Body of pancreas (tissue), 4 donors: ENCODE results near the gene HEATR5A. TPM values are rescaled to one million over a fixed set of nuclear protein-coding genes. Genes with fewer than 3 reads are reported as not detected.

ENCODE experiments used
- ATAC-seq: fragments of 150-250 bp; one replicate; pipeline ENCODE4 v1.9.1; 2016
- DNase-seq, 4 donors: peaks; one replicate each; pipeline ENCODE4 v3.0.0-alpha.2; 2019
- H3K27ac ChIP-seq, 4 donors: fragments of 200-600 bp; sonication (generic); 1 replicate in 3 of 4; 2 replicates in 1 of 4; pipeline versions ENCODE4 v1.5.1 to v1.6.1; 2016 to 2019; ENCODE audit warnings: mild to moderate bottlenecking in 1 of 4, mixed read lengths in 1 of 4, moderate library complexity in 1 of 4
- H3K27me3 ChIP-seq, 2 donors: fragments of 200-600 bp; sonication (generic); one replicate each; pipeline ENCODE4 v1.6.0; 2016; ENCODE audit warnings: mild to moderate bottlenecking in 1 of 2
- H3K36me3 ChIP-seq, 2 donors: fragments of 200-600 bp; sonication (generic); replicated peaks in 1 of 2; 2 replicates each; pipeline ENCODE4 v1.5.1; 2016; ENCODE audit warnings: low read depth in 2 of 2; ENCODE audit not compliant: insufficient read depth in 1 of 2
- H3K4me1 ChIP-seq: fragments of 200-600 bp; sonication (generic); one replicate; pipeline ENCODE4 v1.6.0; 2016
- H3K4me3 ChIP-seq, 2 donors: fragments of 200-600 bp; sonication (generic); 1 replicate in 1 of 2; 2 replicates in 1 of 2; pipeline ENCODE4 v1.5.1; 2016 to 2019
- H3K9me3 ChIP-seq, 3 donors: fragments of 200-600 bp; sonication (generic); 1 replicate in 2 of 3; 2 replicates in 1 of 3; pipeline ENCODE4 v1.5.1; 2016
- POLR2A ChIP-seq, 3 donors: fragments of 450-650 bp; IDR thresholded peaks; one replicate each; pipeline ENCODE4 v1.6.1; 2016; ENCODE audit warnings: antibody characterized with exemption in 3 of 3, mild to moderate bottlenecking in 2 of 3
- WGBS, 2 donors: methylation state at CpG; one replicate each; pipeline ENCODE4 v1.1.5; 2017; 5-methylcytosine and 5-hydroxymethylcytosine counted together
- intact Hi-C: fragments of 100-400 bp; cut with DNase I; formaldehyde crosslinking; loops from one replicate; pipeline ENCODE4 v1.15.1; 2023
- total RNA-seq, 2 donors: library from RNA; depleted of rRNA; stranded (reverse); fragments of >200 nt; gene quantifications; one replicate each; pipeline ENCODE4 v1.1.0, GENCODE V29; 2016
- TF ChIP-seq, protein P1 (sequence below), 7 experiments: fragments of 450-650 bp in 4 of 7; fragments of 200-600 bp in 3 of 7; sonication (generic) in 3 of 7; IDR thresholded peaks; one replicate each; pipeline ENCODE4 v1.5.1; 2016 to 2019; ENCODE audit warnings: antibody characterized with exemption in 7 of 7

The HEATR5A gene
- total RNA-seq, 2 donors from 2014 or later, result 14.5 to 24.1 TPM

DNA sequence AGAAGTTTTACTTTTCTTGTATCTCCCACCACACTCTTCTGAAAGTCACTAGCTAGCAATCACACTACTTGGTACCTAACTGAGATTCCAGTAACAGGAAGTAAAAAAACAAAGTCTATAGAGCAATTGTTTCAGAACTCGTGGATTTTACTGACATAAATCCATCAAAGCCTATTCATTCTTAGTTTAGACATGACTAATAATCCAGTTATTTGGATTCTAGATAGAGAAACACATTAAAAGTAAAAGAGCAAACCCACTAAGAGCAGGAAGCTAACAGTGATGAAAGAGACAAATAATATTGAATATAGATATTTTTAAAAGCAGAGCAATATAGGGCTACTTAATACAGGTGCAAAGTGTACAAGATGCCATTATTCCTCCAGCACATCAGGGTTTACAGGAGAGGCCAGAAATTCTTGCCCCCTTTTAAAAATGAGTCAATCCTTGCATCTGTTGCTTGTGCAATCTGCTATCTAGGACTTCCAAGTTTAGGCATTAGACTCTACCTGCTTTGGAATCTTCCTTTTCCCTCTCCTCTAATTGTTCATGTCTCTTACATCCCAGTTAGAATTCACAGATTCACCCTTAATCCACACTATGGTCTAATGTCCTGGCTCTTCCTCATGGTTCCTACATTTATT lies 6.0 kb downstream of the HEATR5A start:
- no peak for TF ChIP-seq POLR2A (IDR thresholded peaks at IDR 0.05)
- TF ChIP-seq, protein P1, sequence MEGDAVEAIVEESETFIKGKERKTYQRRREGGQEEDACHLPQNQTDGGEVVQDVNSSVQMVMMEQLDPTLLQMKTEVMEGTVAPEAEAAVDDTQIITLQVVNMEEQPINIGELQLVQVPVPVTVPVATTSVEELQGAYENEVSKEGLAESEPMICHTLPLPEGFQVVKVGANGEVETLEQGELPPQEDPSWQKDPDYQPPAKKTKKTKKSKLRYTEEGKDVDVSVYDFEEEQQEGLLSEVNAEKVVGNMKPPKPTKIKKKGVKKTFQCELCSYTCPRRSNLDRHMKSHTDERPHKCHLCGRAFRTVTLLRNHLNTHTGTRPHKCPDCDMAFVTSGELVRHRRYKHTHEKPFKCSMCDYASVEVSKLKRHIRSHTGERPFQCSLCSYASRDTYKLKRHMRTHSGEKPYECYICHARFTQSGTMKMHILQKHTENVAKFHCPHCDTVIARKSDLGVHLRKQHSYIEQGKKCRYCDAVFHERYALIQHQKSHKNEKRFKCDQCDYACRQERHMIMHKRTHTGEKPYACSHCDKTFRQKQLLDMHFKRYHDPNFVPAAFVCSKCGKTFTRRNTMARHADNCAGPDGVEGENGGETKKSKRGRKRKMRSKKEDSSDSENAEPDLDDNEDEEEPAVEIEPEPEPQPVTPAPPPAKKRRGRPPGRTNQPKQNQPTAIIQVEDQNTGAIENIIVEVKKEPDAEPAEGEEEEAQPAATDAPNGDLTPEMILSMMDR (IDR thresholded peaks at IDR 0.05), result no peak
- no peaks in the 10 kb centered on the region for H3K27me3 ChIP-seq
- H3K4me1 ChIP-seq, result peaks cover 30% of the 10 kb centered on the region
- 14 to 17% methylated on average over 1 of the region's 1 CpG for WGBS, 2 donors
- no peak overlapping the region for H3K4me3 ChIP-seq
- intact Hi-C loops, result no loop called here
- no peak overlapping the region for H3K27ac ChIP-seq
- no peaks in the 10 kb centered on the region for H3K9me3 ChIP-seq
- H3K36me3 ChIP-seq, result no peaks in the 10 kb centered on the region
- no peak for ATAC-seq
- DNase-seq, result no peak

DNA sequence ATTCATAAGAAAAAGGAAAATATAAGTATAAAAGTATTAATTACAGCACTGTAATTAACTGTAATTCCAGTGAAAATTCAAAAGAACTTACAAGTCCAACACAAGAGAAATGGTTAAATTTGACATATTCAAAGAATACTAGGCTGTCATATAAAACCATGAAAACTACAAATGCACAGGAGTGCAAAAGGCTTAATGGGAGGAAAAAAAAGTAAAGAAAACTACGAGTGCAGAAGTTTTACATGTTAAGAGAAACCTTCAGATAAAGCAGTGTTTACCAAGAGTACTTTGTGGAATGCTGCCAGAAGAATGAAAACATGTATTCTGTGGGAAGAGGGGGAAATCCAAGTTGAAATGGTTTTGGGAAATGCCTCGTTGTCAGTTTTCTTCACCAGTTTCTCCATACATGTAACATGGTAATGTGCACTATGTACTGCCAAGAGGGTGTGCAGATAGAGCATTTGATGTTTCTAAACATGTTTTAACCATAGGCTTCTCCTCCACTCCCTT lies 9.1 kb downstream of the HEATR5A start:
- TF ChIP-seq, protein P1 (IDR thresholded peaks at IDR 0.05), result no peak
- no peak for TF ChIP-seq POLR2A (IDR thresholded peaks at IDR 0.05)
- peaks cover 14% of the 10 kb centered on the region for H3K4me1 ChIP-seq
- intact Hi-C loops, result no loop called here
- DNase-seq (no peak), ATAC-seq (no peak)
- H3K27ac ChIP-seq, result no peak overlapping the region
- no peaks in the 10 kb centered on the region for H3K27me3 ChIP-seq
- WGBS, 2 donors, result 6 to 7% methylated on average over 2 of the region's 2 CpGs
- no peaks in the 10 kb centered on the region for H3K36me3 ChIP-seq
- no peaks in the 10 kb centered on the region for H3K9me3 ChIP-seq
- H3K4me3 ChIP-seq, result no peak overlapping the region

DNA sequence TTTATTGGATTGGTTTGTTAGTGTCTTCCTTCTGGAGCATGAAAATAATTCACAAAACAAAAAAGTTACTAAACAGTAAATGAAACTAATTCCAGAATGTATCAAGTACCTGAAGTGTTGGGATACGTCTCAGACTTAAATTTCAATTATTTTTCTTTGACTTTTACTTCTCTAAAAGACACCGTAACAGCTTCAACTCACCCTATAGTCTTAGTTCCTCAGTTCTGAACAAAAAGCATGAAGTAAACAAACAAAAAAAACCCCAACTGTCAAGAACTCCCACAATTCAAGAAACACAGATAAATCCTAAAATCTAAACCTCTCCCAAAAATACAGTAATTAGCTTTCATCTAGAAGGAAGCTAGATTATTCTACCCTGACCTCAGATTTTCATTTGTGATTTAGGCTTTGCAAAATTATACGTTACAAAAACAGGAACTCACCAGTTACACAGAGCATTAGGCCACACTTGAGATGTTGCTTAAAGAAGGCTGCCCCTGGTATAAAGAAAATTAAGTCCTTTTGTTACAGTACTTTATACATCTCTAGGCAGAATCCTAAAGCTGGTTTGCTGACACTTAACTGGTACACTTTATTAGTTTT lies 10.2 kb downstream of the HEATR5A start:
- no peak for TF ChIP-seq POLR2A (IDR thresholded peaks at IDR 0.05)
- TF ChIP-seq, protein P1 (IDR thresholded peaks at IDR 0.05), result no peak

DNA sequence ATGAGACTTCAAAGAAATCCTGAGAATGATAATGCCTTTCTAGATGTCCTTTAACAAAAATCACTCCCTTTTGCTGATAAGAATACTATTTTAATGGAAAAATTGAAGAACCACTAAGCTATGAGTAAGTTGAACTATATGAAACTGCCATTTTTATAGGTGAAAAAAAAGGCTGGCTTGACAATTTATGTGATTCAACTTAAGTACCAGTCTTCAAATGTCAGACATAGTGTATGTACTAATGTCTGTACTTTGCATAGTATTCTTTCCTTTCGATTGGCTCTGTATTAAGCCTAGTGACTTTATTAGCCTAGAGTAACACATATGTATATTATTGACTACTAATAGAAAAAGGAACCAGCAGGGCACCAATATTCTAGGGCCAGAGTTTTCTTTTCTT lies 11.9 kb downstream of the HEATR5A start:
- H3K36me3 ChIP-seq, result no peaks in the 10 kb centered on the region
- intact Hi-C loops, result no loop called here
- WGBS, 2 donors, result 96 to 97% methylated on average over 1 of the region's 1 CpG
- H3K9me3 ChIP-seq, result no peaks in the 10 kb centered on the region
- no peaks in the 10 kb centered on the region for H3K27me3 ChIP-seq
- DNase-seq (no peak), ATAC-seq (no peak)
- peaks cover 15% of the 10 kb centered on the region for H3K4me1 ChIP-seq
- TF ChIP-seq POLR2A (IDR thresholded peaks at IDR 0.05), result no peak
- TF ChIP-seq, protein P1 (IDR thresholded peaks at IDR 0.05), result no peak
- H3K4me3 ChIP-seq, result no peak overlapping the region
- no peak overlapping the region for H3K27ac ChIP-seq

More for the DNA sequence above, 10.2 kb downstream of the HEATR5A start:
- Histone ChIP-seq H3K27me3 (no peaks in the 10 kb centered on the region), H3K9me3 (no peaks in the 10 kb centered on the region), H3K27ac (peak overlapping the region in 1 of 4 donors; percentile 52), H3K4me1 (peaks cover 15% of the 10 kb centered on the region), H3K36me3 (no peaks in the 10 kb centered on the region), H3K4me3 (no peak overlapping the region)
- WGBS, 2 donors, result 64 to 87% methylated on average over 3 of the region's 3 CpGs
- intact Hi-C loops, result no loop called here
- no peak for DNase-seq
- no peak for ATAC-seq
